ENCODE results near the gene DENND1A.

DENND1A gene

DNA sequence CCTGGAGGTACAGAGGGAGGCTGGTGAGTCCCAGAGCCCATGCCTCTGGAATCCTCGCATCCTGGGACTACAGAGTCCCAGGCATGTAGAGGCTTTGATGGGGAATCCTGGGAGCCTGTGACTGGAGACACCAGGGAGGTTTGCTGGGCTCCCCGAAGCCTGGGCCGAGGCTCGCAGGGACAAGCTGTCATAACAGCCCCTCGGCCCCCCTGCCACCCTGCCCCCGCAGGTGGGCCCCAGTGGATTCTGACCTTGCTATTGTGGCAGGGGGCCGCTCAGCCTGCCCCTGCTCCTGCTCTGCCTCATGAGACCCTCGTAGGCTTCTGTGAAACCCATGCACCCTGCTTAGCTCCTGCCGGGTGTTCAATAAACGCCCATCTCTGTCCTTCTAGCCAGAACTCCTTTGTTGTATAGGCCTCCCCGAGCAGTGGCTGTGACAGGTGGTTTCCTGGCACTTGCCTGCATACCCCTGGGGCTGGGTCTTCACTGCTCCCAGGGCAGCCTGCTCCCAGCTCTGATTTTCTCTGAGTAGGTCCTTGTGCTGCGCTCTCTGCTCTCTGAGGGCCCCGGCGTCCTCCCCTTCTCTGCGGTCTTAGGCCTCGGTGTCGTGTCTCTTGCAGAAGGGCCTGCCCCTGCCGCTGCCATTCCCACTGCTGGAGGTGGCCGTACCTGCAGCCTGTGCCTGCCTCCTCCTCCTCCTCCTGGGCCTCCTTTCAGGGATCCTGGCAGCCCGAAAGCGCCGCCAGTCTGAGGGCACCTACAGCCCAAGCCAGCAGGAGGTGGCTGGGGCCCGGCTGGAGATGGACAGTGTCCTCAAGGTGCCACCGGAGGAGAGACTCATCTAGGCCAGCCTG, 553.5 kb downstream of the DENND1A start:
- no peak for DNase-seq

DNA sequence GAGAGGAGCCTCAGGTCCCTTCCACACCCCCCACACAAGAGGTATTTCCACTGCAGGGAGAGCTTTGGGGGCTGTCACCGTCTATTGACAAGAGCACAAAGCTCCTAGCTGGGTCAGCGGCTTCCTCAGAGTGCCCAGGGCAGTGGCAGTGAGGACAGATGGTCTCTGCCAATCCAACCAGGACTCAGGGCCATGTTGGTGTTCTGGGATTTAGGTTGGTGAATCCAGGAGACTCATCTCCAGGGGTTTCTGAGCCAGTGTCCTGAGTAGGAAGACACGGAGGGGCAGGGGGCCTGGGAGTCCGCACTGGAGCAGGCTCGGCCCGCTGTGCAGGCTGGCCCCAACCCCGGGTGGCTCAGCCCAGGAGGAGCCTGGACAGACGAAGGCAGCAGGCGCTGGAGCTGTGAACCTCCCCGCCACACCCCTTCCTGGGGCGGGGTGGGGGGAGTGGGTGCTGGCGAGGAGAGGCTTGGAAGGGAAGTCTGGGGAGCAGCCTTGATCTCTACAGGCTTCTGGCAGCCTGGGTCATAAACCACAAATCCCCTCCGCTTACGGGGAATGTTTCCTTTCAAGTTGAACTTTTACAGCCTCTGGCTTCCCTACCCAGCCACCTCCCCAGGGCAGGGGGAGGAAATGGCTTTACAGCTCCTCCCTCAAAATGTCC, 554.3 kb downstream of the DENND1A start:
- DNase-seq, result no peak

DNA sequence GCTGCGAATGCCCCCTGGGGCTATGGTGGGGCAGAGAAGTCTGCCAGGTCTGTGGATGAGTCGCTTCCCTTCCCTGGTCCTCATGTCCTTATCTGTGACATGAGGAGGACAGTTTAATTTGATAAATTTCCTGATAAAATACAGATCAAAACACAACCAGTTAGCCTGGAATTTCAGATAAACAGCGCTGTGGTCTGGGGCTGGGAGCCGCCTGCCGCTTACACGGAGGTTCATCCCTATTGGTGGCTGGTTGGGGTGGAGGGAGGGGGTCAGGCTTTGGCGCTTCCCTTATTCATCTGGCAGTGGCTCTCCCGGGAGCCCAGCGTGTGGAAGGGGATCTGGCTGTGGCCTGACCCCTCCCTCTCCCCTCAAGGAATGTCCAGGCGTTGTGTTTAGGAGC, 556.0 kb downstream of the DENND1A start:
- no peak for DNase-seq

DNA sequence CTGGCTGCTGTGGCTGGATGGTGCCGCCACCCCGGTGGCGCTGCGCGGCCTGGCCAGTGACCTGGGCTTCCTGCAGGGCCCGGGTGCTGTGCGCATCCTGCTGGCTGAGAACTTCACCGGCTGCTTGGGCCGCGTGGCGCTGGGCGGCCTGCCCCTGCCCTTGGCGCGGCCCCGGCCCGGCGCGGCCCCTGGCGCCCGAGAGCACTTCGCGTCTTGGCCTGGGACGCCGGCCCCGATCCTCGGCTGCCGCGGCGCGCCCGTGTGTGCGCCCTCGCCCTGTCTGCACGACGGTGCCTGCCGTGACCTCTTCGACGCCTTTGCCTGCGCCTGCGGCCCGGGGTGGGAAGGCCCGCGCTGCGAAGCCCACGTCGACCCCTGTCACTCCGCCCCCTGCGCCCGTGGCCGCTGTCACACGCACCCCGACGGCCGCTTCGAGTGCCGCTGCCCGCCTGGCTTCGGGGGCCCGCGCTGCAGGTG, 556.4 kb downstream of the DENND1A start:
- no peak for DNase-seq

DNA sequence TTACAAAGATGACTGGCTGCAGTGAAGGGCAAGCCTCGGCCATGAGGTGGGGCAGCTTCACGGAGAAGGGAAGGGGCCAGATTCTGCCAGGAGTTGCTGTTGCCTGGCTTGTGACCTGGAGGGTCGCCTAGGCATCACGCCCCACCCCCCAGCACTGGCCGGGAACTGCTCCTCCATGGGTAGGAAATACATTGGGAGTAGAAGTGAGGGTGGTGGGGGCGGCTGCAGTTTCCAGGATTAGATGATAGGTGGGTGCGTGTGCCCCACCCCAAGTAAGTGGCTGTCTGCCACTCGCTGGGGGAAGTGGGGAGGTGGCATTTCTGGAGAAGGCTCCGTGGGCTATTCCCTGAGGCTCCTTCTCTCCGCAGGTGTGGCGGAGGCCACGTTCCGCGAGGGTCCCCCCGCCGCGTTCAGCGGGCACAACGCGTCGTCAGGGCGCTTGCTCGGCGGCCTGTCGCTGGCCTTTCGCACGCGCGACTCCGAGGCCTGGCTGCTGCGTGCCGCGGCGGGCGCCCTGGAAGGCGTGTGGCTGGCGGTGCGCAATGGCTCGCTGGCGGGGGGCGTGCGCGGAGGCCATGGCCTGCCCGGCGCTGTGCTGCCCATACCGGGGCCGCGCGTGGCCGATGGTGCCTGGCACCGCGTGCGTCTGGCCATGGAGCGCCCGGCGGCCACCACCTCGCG, 557.0 kb downstream of the DENND1A start:
- no peak for DNase-seq

DNA sequence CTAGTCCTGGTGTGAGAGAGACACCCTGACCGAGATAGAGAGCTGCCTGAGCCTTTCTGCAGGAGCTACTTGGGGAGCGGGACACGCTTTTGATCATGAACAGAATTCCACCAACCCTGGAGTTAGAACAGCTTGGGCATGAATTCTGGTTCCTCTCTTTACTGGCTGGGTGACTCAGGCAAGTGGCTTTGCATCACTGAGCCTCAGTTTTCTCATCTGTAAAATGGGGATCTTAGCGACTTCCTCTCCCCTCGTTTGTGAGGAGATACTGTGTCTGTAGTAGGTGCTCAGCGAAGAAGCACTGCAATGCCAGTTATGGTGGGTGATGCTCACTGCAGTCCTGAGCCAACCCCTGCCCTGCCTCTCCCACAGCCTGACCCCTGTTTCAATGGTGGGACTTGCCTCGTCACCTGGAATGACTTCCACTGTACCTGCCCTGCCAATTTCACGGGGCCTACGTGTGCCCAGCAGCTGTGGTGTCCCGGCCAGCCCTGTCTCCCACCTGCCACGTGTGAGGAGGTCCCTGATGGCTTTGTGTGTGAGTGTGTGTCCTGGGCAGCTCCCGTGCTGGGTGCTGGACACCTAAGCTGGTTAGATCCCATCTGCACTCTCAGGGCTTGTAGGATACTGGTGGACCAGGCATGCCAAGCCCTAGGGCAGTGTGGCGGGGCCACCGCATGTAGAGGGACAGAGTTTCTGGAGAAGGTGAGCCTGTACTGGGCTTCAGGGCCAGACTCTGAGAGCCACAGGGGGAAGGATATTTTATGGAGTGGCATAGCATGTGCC, 557.9 kb downstream of the DENND1A start:
- DNase-seq, result no peak

DNA sequence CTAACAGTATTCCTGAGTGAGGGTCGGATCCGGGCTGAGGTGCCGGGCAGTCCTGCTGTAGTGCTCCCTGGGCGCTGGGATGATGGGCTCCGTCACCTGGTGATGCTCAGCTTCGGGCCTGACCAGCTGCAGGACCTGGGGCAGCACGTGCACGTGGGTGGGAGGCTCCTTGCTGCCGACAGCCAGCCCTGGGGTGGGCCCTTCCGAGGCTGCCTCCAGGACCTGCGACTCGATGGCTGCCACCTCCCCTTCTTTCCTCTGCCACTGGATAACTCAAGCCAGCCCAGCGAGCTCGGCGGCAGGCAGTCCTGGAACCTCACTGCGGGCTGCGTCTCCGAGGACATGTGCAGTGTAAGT, 558.7 kb downstream of the DENND1A start:
- no peak for DNase-seq

DNA sequence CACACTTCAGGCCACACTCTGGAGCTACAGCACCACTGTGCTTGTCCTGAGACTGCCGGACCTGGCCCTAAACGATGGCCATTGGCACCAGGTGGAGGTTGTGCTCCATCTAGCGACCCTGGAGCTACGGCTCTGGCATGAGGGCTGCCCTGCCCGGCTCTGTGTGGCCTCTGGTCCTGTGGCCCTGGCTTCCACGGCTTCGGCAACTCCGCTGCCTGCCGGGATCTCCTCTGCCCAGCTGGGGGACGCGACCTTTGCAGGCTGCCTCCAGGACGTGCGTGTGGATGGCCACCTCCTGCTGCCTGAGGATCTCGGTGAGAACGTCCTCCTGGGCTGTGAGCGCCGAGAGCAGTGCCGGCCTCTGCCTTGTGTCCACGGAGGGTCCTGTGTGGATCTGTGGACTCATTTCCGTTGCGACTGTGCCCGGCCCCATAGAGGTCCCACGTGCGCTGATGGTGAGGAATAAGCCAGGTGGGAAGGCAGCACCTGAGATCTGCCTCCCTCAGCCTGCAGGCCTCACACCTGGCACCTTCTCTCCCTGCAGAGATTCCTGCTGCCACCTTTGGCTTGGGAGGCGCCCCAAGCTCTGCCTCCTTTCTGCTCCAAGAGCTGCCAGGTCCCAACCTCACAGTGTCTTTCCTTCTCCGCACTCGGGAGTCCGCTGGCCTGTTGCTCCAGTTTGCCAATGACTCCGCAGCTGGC, 559.2 kb downstream of the DENND1A start:
- no peak for DNase-seq

DNA sequence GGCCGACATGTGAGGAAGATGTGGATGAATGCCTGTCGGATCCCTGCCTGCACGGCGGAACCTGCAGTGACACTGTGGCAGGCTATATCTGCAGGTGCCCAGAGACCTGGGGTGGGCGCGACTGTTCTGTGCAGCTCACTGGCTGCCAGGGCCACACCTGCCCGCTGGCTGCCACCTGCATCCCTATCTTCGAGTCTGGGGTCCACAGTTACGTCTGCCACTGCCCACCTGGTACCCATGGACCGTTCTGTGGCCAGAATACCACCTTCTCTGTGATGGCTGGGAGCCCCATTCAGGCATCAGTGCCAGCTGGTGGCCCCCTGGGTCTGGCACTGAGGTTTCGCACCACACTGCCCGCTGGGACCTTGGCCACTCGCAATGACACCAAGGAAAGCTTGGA, 559.8 kb downstream of the DENND1A start:
- no peak for DNase-seq

DNA sequence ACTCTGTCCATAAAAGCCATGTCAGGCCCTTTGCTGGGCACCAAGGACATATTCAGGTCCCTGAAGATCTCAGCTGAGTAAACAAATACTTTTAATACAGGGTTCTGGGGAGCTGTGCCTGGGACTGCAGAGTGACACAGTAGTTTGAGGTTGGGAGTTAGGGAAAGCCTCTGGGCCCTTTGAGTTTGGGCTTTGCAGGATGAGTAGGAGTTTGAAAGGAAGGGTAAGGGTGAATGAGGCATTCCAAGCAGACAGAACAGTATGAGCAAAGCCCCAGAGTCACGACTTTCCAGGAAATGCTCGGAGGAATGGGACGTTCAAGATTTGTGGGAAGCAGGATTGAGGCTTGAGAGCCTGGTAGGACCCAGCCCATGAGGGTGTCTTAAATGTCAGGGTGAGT, 560.6 kb downstream of the DENND1A start:
- DNase-seq, result no peak

DNA sequence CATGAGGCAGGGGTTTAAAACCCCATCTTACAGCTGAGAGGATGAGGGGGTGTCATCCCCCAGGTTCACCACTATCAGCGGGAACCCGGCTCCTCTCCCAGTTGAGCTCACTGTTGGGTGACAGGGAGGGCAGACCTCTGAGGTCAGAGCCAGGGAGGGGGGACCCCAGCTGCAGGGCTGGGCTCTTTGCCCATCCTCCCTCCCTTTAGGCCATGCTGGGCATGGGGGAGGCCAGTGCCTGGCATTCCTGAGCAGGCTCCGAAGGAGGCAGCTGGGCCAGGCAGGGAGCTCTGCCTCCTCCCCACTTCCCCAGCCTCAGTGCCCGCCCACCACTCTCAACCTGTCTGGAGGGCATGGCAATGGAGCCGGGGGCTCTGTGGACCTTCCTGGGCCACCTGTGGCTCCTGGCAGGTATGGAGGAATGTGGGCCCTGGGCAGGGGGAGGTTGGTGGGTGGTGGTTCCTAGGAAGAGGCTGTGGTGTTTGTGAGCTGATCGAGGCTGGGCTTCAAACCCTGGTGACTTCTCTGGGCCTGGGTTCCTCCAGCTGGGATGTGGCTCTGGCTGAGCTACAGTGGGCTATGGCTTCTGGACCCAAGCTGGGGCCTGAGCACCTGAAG, 561.3 kb downstream of the DENND1A start:
- no peak for DNase-seq

DNA sequence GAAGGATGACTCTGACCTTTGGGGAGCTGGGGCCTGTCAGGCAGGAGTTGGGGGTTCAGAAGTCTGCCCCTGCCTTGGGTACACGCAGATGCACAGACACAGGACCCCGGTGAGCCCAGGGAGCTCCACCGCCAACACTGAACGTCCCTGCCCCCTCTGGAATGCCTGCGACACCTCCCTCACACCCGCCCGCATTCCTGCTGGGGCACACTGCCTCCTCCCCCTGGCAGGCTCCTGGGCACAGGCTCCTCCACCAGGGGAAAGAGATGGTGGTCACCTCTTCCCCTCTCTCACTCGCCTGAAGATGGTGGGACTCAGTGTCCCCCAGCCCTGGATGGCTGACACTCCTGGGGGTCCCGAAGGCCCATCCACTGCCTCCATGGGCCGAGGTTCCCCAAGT, 561.9 kb downstream of the DENND1A start:
- no peak for DNase-seq

DNA sequence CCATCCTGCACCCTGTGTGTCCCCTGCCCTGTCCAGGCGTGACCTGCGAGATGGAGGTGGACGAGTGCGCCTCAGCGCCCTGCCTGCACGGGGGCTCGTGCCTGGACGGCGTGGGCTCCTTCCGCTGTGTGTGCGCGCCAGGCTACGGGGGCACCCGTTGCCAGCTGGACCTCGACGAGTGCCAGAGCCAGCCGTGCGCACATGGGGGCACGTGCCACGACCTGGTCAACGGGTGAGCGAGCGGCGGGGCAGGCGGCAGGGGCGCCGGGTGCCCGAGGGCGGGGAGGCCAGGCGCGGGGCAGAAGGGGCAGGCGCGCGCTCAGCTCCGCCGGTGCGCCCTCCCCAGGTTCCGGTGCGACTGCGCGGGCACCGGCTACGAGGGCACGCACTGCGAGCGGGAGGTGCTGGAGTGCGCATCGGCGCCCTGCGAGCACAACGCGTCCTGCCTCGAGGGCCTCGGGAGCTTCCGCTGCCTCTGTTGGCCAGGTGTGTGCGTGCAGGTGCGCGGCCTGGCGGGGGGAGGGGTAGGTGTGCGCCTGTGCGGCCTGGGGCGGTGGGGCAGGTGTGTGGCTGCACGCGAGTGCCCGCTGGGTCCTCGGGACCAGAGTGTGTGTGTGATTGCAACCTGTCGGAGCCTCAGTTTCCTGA, 563.9 kb downstream of the DENND1A start:
- no peak for DNase-seq

DNA sequence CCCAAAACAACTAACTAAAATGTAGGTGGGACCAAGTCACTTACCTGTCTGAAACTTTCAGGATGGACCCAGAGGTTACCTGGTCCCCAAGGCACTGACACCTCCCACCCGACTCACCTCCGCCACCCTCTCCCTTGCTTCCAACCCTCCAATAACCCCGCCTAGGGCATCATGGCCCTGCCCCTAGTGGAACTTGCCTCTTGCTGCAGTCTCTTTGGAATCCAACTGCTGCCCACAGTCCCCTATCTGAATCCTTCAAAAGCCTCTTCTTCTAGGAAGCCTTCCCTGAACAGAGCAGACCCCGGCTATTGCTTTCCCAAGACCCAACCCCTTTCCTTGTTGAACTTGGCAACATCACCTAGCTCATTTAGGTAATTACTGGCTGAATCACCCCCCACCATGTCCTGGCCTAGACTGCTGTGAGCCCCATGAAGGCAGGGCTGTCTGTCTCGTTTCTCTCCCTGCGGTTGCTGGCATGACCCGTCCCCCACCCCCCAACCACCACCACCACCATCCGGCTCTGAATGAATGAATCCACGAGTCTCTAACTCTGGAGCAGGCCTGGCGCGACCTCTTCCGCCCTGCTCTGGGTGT, 564.5 kb downstream of the DENND1A start:
- DNase-seq, result no peak

DNA sequence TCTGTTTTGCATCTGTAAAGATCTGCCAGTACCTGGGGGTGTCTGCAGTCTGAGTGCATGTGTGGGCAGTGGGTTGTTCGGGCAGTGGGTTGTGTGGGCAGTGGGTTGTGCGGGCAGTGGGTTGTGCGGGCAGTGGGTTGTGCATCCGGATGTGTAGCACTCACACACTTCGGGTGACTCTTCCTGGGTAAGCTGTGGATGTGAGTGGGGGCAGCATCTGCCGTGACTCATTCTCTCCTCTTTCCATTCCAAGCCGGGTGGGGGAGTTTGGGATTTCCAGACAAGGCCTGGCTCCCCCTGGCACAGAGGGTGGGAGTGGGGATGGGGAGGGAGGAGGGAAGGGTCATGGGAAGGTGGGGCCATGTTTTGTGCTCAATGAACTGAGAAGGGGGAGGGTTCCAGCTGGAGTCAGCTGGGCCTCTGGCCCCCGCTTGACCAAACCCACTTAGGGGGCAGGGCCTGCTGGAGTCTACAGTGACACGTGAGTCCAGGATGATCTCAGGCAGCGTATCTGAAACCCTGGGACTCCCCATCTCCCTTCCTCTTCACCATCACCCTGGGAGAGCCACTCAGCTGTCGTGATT, 565.6 kb downstream of the DENND1A start:
- DNase-seq, result no peak

DNA sequence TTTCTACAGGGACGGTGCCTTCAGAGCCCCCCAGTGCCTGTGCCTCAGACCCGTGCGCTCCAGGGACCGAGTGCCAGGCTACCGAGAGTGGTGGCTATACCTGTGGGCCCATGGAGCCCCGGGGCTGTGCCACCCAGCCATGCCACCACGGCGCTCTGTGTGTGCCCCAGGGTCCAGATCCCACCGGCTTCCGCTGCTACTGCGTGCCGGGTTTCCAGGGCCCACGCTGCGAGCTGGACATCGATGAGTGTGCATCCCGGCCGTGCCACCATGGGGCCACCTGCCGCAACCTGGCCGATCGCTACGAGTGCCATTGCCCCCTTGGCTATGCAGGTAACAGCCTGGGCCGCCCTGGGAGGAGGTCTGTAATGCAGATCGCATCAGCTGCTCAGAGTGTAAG, 567.1 kb downstream of the DENND1A start:
- DNase-seq, result no peak

DNA sequence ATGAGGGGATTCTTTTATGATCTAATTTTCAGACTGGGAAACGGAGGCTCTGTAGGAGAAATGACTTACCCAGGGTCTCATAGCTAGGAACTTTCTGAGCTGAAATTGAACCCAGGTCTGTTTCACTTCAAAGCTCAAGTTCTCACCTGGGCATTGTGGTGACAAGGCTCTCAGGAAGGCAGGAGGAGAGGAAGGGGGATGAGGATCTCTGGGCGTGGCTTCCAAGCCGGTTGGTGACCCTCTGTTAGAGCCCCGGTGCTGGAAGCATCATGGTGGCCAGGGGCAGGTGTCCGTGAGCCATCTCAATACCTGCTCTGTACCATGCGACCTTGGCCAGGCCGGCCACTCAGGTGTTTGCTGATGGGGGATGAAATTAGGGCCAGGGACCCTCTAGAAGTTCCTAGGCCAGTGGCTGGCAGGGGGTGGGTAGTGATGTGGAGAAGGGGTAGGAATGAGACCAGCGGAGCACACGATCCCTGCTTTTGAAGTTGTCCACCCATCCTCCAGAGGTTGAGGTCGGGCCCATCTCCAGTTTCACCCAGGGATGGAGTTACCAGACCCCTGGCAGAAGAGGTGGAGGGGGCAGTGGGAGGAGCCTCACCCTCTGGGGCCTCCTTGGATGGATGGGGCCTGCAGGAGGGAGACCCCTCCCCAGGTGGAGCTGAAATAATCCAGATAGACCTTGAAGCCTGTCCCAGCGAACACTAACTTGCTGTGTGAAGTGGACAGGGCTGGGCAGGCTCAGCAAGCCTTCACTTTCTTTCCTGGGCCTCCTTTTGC, 568.0 kb downstream of the DENND1A start:
- no peak for DNase-seq

DNA sequence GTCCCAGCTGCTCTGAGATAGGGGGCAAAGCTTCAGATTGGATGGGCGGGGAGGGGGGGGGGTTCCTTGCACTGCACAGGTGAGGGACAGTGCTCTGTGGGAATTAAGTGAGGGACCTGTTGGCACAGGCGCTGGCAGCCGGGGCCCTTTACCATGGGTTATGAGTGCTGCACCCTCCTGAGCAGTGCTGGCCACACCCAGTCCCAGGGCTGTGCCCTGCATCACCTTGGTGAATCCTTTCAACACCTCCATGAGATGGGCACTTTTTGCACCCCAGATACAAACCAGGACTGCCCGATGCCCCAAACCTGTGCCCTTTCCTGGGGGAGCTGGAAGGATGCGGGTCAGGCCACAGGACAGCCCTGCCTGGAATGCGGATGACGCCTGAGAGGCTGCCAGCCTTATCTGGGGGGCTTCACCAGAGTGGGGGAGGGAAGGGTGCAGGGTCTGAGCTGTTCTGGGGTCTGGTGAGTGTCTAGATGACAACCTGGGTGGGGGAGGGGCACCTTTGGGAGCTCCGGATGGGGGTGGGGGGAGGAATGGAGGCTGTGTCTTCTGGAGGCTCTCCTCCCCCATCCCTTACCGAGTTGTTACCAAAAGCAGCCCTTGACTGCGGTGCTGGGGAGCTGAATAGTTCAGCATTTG, 568.7 kb downstream of the DENND1A start:
- no peak for DNase-seq

Data from CD4-positive, alpha-beta T cell treated with Interleukin-15 for 1 hour (primary cell).